GM18909 (cell line): ENCODE results near the gene DGKG.

Source experiments
- ATAC-seq: cut with Tn5 transposase; IDR thresholded peaks from one replicate; pipeline ENCODE4 v1.9.1; 2021; ENCODE audit warnings: mild to moderate bottlenecking; ENCODE audit not compliant: unreplicated experiment, poor library complexity

The DGKG gene

DNA sequence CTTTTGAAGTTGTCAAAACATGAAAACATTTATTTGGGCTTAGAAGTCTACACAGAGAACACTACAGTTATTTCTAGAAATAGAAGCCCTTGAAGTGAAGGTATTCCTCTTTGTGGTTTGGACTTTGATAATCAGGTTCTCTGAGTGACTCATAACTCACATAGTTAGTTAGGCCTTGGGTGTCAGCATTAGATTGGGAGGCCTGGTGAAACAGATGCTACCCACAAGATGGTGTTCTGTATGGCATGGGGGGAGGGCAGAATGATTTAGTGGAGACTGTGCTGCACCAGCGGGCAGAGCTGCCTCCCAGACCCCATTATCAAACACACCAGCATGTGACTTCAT is 144.2 kb downstream of the DGKG start:
- ATAC-seq: peak; percentile 96

DNA sequence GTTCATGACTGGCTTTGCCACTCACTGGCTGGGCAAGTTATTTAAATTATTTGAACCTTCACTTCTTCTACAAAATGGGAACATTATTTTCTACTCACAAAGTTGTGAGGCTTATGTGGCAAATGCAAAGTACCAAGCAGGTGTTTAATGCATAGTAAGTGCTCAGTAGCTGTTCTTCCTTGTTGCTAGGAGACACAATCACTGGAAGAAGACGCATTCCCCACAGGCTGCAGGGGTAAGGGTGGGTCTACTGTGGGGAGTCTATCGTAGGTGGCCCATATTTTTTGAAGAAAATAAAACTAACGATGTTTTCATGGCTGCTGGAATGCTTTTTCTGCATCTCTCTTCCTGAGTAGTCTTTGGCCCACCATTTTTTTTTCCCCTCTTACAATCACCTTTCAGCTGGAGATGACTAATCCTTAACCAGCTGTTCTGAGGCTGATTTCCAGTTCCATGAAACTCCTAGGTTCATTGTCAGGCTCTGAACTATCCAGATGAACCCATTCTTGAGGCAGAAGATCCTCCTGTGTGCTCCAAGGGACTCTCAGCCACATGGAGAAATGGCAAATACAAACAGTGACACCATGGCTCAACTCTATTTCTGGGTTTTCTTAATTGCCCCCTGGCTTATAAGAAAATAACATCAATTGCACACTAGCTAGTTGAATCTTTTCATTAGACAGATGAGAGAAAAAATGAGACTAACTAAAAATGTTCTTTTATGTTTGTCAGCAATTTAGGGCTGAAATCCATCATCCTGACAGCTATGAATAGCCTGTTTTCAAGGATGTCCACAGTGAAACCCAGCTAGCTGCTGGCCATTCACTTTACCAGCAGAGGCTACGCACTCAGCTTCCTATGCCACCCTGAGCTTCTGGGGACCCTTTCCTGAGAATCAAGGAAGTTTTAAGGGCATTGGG is 144.9 kb downstream of the DGKG start:
- ATAC-seq: no peak

DNA sequence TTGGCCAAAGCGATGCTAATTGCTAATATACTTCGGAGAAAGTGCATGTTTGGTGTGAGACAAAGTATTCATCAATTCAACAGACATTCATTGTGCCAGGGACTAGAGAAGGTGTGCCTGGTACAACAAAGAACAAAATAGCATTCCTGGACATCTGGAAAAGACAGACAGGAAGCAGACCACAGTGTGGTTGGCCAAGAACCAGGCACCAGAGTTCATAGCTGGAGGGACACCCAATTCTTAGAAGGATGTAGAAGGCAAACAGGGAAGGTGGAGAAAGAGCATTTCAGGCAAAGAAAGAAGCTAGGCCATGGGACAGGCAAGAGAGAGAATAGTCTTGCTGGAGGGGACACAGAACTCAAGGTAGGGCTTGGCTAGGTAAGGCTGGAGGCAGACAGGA is 147.4 kb downstream of the DGKG start:
- no peak for ATAC-seq

DNA sequence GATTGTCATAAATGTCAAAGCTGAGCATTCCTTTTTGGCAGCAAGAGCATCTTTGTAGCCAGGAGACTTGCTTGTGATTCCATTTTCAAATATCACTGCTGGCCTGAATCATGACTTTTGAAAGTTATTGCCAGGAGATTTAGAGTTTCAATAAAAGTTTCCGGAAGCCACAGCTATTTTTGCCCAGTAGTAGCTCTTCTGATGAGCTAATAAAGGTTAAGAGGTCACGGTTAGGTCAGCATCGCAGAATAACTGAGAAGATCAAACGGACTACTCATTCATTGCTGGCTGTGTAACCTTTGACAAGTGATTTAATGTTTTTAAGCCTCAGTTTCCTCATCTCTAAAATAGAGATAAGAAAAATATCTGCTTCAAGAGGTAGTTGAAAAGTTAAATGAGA is 148.1 kb downstream of the DGKG start:
- no peak for ATAC-seq

DNA sequence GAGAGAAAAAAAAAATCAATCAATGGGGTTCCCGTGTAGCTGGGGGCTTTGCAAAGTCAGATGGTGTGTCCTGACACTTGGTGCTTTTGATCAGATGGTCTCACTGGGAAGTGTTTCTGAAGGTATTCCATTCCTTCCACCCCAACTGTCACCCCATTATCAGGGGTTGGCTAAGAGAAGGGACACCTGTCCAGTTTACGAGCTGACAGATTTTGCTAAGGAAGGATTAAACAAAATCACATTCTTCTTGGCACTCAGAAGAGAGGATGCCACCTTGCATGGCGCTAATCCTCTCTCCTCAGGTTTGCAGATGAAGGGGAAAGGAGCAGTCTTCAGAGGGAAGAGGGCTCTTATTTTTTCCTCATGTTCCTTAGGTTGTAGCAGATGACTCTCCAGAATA is 149.4 kb downstream of the DGKG start:
- no peak for ATAC-seq

DNA sequence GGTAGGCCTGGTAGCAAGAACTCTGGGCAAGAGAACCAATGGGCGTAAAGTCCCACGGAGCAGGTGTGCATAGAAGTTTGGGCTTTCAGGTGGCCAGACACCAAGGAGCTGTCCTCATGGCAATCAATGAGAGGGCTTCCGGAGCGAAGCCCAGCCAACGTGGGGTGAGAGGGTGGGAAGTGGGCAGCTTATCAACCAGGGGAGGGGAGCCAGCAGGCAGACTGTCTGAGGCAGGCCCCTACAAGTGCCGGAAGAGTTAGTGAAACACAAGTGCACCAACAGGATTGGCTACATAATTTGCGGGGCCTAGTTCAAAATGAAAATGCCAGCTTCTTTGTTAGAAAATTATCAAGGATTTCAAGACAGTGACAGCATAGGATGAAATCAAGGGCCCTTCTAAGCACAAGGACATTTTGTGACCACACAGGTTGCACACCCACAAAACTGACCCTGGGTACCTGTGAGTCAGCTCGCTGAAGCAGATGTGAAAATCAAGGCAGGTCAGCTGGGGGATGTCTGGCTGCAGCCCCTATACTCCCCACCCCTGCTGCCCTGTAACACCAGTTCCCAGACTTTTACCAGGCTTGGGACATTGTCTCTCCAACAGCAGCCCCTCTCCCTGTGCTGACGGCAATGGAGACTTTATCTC is 151.1 kb downstream of the DGKG start:
- ATAC-seq: no peak

DNA sequence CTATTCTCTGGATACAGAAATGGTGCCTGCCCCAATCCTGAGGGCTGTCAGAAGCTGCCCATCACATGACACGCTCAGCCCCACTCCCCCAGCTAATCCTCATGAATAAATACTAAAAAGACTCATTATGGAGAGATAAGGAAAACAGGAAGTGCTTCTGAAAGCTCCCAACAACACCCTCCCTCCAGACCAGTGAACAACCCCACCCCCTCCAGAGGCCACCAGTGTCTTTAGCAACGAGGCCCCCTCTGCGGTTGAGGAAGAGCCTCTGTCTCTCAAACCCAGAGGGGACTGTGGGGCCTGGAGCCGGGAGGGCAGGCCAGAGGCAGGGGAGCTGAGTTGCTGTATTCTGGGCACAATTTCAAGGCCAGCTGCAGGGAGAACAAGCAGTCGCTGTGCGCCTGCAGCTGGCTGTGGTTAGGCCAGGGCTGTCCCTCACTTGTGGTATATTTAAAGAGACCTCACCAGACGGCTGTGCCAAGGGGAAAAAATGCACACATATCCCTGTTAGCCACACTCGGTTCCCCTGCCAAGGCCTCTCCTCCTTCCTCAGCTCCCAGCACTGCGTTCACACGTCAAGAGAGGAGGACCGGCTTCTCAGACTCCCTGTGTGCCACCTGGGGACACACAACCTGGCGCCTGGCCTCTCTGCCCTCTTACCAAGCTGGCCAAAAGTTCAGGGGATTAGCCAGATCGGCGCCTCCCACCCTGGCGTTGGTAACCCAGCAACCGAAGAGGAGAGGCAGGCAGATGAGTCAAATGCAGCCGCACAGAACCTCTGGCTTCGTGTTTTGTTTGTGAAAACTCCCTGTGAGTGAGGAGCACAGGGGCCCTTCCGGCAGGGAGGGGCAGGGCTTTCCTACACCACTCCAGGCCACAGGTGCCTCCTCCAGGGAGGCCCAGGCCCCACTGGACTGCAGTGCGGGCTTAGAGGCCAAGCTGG is 152.0 kb downstream of the DGKG start:
- peak; percentile 51 for ATAC-seq

DNA sequence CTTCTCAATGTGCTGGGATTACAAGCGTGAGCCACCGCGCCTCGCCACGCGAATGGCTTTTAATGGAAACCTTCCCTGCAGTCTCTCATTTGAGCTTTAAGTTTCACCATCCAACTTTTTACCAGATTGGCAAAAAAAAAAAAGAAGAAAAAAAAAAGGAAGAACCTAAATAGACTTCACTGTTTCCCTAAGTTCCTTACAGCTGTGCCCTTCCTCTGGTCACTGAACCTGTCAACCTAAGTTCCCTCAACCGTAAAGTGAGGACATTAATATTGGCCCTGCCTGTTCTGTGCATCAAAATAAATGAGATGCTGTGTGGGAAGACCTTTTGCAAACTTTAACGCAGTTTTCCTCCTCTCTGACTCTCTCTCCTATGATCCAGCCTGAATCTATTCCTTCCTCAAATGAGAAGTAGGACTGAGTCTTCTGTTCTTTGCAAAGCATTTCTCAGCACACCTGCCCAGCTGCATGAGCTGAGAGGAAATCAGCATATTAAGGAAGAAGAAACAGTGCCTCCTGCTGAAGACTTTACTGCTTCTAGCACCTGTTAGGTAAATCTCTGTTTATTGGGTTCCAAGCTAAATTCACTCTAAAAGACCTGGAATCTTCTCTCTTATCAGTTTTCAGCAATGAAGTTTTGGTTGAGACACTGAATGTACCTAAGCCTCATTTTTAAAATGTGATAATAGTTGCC is 153.6 kb downstream of the DGKG start:
- no peak for ATAC-seq

DNA sequence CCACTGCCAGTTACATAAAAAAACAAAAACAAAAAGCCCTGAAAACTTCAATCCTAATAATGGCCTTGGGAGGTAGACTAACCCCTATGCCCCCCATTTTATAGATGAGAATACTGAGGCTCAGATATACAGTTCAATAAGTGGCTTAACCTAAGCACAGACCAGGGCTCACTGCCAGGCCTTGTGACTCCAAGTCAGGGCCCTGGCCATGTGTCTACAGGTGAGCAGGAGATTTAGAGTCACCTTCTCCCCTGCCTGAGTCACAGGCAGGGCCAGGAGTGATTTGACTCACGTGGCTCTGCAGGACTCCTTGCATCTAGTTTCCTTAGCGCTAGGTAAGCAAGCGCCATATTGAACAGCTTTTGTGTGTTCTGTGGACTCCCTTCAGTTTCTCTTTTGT is 154.5 kb downstream of the DGKG start:
- ATAC-seq: no peak

DNA sequence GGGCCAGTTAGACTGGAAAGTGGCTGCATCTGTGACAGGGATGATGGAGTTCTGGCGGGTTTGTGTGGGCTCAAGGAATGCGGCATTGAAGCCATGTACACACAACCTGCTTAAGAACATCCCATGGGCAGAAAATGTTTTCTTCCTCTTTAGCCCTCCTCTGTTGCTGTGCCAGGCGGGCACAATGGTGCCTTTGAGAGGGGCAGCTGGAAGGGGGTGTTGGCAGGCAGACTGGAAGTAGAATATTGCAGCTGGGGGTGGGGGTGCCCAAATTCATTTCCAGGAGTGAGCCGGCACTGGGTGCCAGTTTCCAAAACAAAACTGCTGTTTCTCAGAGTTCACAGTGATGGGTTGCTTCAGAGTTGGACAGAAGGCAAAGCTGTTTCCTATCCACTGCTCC is 161.3 kb downstream of the DGKG start:
- ATAC-seq: no peak

DNA sequence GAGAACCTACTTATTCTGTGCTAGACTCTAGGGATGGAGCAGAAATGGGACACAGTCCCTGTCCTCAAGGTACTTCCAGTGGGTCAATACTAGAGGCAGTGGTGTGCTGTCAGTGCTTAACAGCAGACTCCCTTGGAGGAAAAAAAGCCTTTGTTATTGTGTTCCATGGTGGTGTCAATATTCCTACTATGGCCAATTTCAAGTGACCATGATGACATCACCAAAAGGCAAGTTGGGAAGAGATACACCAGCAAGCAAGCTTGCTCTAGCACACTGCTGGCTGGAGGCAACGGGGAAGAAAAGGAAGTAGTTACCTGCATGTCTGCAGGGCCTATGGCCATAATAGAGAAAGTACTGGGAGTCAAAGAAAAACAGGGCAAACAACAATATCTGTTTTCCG is 163.6 kb downstream of the DGKG start:
- ATAC-seq: no peak

DNA sequence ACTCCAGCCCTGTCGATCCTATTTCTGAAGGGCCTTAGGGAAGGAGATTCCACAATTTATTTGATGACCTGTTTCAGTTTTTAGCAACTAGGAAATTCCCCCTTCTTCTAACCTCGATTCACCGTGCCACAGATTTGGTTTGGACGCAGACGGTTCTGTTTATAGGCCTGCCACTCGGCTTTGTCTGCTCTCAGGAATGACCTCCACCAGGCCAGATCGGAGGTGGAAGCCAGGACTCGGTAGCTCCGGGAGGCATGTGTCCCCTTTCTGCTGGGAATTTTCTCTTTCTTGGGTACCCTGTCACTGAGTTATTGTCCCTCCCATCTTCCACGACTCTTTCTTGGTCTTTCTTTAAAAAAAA is 167.6 kb downstream of the DGKG start:
- no peak for ATAC-seq

DNA sequence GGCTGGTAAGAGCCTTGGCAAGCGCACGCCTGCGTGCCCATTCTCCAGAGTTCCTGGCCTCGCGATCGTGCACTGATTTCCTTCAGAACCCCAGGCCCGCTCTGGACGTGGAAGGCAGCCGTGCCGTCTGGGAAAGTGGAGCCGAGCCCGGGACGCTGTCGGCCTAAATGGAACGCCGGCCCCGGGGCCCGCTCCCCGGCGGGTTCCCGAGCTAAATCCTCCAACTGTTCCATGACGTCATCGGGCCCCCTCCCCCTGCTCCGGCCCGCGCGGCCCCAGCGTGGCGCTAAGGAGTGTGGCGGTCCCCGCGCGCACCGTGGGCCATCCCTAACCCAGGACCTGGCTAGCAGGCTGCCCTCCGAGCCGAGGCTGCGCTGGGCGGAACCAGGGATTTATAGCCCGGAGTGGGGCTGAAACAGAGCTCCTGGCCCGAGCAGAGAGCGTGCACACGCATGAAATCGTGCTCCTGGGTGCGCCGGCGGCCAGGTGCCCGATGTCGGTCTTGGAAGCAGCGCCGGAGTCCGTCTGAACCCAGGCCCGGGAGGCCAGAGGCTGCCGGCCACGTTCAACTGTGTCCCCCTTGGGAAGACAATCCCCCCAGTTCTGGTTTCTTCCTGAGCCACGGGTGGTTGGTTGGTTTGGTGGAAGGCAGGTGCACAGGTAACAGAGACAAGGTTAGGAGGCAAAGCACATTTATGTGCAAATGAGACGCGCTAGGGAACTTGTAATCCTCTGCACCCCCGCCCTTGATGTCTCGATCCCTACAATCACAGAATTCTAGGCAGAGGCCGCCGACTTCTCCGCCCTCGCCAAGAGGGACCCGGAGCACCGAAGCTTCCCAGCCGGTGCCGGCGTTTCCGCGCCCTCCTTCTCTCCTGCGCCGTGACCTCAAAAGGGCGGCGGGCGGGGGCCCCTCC is 168.2 kb downstream of the DGKG start:
- no peak for ATAC-seq

DNA sequence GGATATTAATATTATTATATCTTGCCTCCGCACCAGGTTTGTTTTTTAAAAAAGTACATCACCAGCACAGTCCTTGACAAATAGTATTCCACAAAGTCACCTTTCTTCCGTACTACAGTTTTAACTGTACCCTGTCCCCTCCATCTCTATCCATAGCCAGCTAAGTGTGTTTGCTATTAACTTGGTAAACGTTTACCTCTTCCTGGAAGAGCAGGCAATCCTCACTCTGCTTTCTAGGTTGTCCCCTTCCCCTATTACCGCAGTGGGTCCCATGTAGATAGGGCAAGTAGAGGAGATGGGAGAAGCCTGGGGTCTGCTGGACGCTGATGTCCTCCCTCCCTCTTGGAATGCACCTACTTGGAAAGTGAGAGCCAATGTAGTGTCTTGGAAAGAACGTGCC is 169.2 kb downstream of the DGKG start:
- ATAC-seq: no peak

DNA sequence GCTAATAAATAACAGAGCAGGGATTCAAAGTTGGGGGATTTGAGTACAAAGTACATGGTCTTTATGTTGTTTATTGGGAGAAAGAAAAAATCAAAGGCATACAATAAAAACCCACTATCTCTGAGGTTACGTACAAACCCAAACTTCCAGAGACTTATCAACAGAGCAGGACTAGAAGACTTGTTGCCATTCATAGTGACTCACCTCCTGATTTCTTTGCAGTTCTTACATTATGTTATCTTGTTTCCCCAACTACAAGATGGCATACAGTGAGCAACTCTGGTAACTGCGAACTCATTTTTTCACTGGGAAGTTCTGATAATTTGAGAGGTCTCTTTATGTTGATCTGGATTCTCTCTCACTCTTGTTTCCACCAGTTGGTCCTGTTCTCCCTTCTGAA is 172.5 kb downstream of the DGKG start:
- ATAC-seq: no peak

DNA sequence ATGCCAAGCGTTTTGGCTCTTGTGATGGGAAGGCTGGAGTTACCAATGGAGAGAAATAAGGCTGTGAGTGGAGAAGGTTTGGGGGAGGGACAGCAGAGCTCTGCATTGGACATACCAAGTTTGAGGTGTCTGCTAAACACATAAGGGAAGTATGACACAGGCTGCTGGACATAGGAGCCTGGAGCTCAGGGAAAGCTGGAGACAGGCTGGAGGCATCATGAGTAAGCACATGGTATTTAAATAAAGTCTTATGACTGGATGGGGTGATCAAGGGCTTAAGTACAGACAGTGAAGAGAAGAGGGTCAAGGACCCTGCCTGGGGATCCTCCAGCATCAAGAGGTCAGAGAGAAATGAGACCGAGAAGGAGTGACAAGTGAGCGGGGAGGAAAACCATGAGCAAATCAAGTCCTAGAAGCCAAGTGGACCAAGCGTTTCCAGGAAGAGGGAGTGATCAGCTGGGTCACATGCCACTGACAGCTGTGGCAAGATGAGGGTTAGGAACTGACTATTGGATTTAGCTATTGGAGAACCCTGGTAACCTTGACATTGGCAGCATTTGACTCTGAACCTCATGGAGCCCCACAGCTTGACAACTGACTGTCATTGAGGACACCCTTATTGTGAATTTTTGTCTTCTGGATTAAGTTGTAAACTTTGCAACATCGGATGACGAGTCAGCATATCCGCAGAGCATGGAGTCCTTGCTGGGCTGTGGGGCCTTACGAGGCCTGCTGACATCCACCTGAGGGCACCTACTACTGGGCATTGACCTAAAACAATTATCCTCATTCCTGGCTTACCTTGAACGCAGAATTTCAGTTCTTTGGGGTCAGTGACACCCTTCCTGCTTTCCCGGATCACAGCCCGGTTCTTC is 174.4 kb downstream of the DGKG start:
- no peak for ATAC-seq

DNA sequence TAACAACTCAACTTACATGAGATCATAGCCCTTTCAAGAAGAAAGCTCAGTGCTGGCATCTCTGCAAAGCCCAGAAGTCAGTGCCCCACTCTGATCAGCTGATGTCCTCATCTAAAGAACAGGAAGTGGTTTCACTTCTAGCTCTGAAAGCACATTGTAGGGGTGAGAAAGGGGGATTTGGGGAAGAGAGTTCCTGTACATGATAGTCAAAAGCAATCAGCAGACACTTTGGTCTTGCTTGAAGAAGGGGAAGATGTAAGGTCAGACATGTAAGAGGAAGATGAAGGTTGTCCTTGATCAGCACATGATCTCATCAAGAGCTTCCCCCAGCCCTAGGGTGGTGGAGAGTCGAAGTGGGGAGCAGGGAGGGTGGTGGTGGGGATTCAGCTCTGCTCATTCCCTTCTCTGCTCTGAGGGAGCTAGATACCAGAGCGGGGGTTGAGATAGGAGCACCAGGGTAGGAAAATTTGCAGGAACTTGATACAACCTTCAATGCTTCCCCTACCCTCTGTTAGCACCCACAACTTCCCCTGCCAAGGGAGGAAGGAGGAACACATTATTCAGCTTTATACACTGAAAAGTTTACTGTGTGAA is 176.7 kb downstream of the DGKG start:
- peak; percentile 65 for ATAC-seq

DNA sequence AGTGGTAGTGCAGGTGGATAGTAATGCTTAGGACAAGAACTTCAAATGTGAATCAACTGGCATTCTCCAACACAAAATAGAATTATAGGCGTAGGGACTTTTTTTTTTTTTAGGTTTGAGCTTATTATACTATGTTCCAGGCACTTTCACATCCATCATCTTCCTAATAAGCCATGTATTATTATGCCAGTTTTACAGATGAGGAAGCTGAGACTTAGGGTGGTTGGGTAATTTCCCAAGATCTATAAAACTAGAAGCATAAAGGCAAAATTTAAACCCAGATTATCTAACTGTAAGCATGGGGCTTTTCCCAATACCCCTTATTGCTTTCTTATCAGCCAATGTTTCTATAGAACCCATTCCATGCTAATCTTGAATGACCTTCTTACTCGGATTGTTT is 178.0 kb downstream of the DGKG start:
- no peak for ATAC-seq
